Measurements from ENCODE around the gene CDH16.
"Not testable (repeated sequence)": the region's sequence is repeated elsewhere in the genome, so short reads cannot be mapped to it uniquely, and the experiment has no call there.

CDH16 gene

DNA sequence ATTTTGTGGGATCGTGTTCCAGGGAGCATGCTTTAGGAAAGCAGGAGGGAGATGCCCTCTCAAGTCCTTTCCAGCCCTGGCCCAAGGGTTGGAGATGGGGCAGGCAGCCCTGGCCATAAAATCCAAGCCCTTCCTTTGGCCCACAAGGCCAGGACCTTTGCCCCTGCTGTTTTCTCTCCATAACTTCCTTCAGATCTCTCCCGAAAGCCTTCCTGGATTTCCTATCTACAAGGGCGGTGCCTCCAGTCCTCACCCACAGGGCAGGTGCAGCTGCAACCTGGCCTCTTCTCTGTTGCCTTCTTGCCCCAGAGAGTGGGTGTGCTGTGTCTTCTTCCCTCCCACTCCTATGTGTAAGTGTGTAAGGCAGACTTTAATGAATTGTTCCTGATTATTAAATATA lies 46.8 kb downstream of the CDH16 start:
- H3K27me3 ChIP-seq (ENCODE audit: insufficient read depth, poor library complexity, severe bottlenecking) = no peaks in the 10 kb centered on the region
- no peak for DNase-seq (ENCODE audit: low read depth in 1 of 2, low spot score in 1 of 2)
- H3K27ac ChIP-seq (replicated peaks) = no peak overlapping the region
- TF ChIP-seq, protein P1, sequence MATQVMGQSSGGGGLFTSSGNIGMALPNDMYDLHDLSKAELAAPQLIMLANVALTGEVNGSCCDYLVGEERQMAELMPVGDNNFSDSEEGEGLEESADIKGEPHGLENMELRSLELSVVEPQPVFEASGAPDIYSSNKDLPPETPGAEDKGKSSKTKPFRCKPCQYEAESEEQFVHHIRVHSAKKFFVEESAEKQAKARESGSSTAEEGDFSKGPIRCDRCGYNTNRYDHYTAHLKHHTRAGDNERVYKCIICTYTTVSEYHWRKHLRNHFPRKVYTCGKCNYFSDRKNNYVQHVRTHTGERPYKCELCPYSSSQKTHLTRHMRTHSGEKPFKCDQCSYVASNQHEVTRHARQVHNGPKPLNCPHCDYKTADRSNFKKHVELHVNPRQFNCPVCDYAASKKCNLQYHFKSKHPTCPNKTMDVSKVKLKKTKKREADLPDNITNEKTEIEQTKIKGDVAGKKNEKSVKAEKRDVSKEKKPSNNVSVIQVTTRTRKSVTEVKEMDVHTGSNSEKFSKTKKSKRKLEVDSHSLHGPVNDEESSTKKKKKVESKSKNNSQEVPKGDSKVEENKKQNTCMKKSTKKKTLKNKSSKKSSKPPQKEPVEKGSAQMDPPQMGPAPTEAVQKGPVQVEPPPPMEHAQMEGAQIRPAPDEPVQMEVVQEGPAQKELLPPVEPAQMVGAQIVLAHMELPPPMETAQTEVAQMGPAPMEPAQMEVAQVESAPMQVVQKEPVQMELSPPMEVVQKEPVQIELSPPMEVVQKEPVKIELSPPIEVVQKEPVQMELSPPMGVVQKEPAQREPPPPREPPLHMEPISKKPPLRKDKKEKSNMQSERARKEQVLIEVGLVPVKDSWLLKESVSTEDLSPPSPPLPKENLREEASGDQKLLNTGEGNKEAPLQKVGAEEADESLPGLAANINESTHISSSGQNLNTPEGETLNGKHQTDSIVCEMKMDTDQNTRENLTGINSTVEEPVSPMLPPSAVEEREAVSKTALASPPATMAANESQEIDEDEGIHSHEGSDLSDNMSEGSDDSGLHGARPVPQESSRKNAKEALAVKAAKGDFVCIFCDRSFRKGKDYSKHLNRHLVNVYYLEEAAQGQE (IDR thresholded peaks at IDR 0.05; ENCODE audit: insufficient replicate concordance, low read depth) = no peak
- TF ChIP-seq GABPA (IDR thresholded peaks at IDR 0.05; ENCODE audit: low read depth) (no peak), SPI1 (IDR thresholded peaks at IDR 0.05; ENCODE audit: borderline replicate concordance, low read depth) (no peak), POLR2AphosphoS5 (IDR thresholded peaks at IDR 0.05; ENCODE audit: low read depth) (no peak)
- TF ChIP-seq, protein P2, sequence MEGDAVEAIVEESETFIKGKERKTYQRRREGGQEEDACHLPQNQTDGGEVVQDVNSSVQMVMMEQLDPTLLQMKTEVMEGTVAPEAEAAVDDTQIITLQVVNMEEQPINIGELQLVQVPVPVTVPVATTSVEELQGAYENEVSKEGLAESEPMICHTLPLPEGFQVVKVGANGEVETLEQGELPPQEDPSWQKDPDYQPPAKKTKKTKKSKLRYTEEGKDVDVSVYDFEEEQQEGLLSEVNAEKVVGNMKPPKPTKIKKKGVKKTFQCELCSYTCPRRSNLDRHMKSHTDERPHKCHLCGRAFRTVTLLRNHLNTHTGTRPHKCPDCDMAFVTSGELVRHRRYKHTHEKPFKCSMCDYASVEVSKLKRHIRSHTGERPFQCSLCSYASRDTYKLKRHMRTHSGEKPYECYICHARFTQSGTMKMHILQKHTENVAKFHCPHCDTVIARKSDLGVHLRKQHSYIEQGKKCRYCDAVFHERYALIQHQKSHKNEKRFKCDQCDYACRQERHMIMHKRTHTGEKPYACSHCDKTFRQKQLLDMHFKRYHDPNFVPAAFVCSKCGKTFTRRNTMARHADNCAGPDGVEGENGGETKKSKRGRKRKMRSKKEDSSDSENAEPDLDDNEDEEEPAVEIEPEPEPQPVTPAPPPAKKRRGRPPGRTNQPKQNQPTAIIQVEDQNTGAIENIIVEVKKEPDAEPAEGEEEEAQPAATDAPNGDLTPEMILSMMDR (IDR thresholded peaks at IDR 0.05; ENCODE audit: insufficient read depth, low read length) = no peak
- no peak overlapping the region for H3K4me3 ChIP-seq (replicated peaks; ENCODE audit: insufficient read depth, low read length)

DNA sequence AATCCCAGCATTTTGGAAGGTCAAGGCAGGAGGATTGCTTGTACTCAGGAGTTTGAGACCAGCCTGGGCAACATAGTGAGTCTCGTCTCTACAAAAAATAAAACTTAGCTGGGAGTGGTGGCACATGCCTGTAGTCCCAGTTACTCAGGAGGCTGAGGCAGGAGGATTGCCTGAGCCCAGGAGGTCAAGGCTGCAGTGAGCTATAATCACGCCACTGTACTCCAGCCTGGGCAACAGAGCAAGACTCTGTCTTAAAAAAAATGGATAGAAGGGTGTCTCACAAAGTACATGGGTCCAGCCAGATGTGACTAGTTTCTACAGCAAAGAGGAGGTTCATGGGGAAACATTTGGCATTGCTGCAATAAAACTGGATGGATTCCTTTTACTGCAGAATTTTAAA lies 47.3 kb downstream of the CDH16 start:
- not testable (repeated sequence) for H3K4me3 ChIP-seq (replicated peaks; ENCODE audit: insufficient read depth, low read length); DNase-seq (ENCODE audit: low read depth in 1 of 2, low spot score in 1 of 2); H3K27ac ChIP-seq (replicated peaks); H3K27me3 ChIP-seq (ENCODE audit: insufficient read depth, poor library complexity, severe bottlenecking)

GRCh38 chr16:66869424-66869823 lies 49.3 kb downstream of the CDH16 start:
- no peak overlapping the region for H3K4me3 ChIP-seq (replicated peaks; ENCODE audit: insufficient read depth, low read length)
- TF ChIP-seq, protein P1 (IDR thresholded peaks at IDR 0.05; ENCODE audit: insufficient replicate concordance, low read depth) = no peak
- TF ChIP-seq GABPA (IDR thresholded peaks at IDR 0.05; ENCODE audit: low read depth) = no peak
- TF ChIP-seq SPI1 (IDR thresholded peaks at IDR 0.05; ENCODE audit: borderline replicate concordance, low read depth) = no peak
- no peak for TF ChIP-seq POLR2AphosphoS5 (IDR thresholded peaks at IDR 0.05; ENCODE audit: low read depth)
- TF ChIP-seq, protein P2 (IDR thresholded peaks at IDR 0.05; ENCODE audit: insufficient read depth, low read length) = no peak
- DNase-seq (ENCODE audit: low read depth in 1 of 2, low spot score in 1 of 2) = no peak
- H3K27me3 ChIP-seq (ENCODE audit: insufficient read depth, poor library complexity, severe bottlenecking) = no peaks in the 10 kb centered on the region
- H3K27ac ChIP-seq (replicated peaks) = no peak overlapping the region

DNA sequence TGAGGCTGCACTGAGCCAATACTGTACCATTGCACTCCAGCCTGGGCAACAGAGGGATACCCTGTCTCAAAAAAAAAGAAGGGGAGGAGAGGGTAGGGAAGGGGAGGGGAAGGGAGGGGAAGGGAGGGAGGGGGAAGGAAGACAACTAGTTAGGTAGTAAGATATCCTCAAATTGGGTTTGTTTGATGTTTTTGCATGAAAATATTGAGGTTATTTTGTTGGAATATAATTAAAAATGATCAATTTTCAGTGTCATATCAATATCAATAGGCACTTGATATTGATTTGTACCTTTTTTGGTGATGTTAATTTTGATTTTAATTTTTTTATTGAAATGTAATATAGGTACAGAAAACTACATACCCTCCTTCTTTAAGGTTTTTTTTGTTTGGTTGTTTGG lies 55.0 kb downstream of the CDH16 start:
- DNase-seq (ENCODE audit: low read depth in 1 of 2, low spot score in 1 of 2) = no peak
- H3K4me3 ChIP-seq (replicated peaks; ENCODE audit: insufficient read depth, low read length) = no peak overlapping the region
- no peaks in the 10 kb centered on the region for H3K27me3 ChIP-seq (ENCODE audit: insufficient read depth, poor library complexity, severe bottlenecking)
- no peak overlapping the region for H3K27ac ChIP-seq (replicated peaks)
- TF ChIP-seq GABPA (IDR thresholded peaks at IDR 0.05; ENCODE audit: low read depth) = no peak
- no peak for TF ChIP-seq SPI1 (IDR thresholded peaks at IDR 0.05; ENCODE audit: borderline replicate concordance, low read depth)
- TF ChIP-seq, protein P2 (IDR thresholded peaks at IDR 0.05; ENCODE audit: insufficient read depth, low read length) = no peak
- TF ChIP-seq, protein P1 (IDR thresholded peaks at IDR 0.05; ENCODE audit: insufficient replicate concordance, low read depth) = no peak
- TF ChIP-seq POLR2AphosphoS5 (IDR thresholded peaks at IDR 0.05; ENCODE audit: low read depth) = no peak

All from HL-60 (cell line).